ENCODE results near the gene ATP6V0B. TPM values are rescaled to one million over a fixed set of nuclear protein-coding genes. Genes with fewer than 3 reads are reported as not detected.
A peak's percentile ranks its signal among the peaks of the same experiment; 100 is the strongest.

The ATP6V0B gene
- total and polyA plus RNA-seq, 9 of the 15 experiments (the other 6 are each of a cell fraction or from before 2014, with no cell fraction given) = 137 to 328 (median 220) TPM

- no peak for TF ChIP-seq ZNF76 (CRISPR knock-in tag; IDR thresholded peaks at IDR 0.05; ENCODE audit: borderline replicate concordance)
- TF ChIP-seq ADNP (tag; IDR thresholded peaks at IDR 0.05) = no peak
- TF ChIP-seq E2F5 (CRISPR knock-in tag; IDR thresholded peaks at IDR 0.05) = 0 out of 2 replicates have a peak, but pooled peaks have one; percentile 52
- no peak for TF ChIP-seq GTF3C2 (IDR thresholded peaks at IDR 0.05; ENCODE audit: borderline replicate concordance, extremely low read depth, insufficient read length)
- no peak for TF ChIP-seq CCNT2 (IDR thresholded peaks at IDR 0.05; ENCODE audit: borderline replicate concordance, extremely low read depth, insufficient read length, low read depth, low read length)
- TF ChIP-seq POLR2AphosphoS2 (IDR thresholded peaks at IDR 0.05; ENCODE audit: low read length) = no peak
- no peak for TF ChIP-seq NCOA4 (IDR thresholded peaks at IDR 0.05; ENCODE audit: partially characterized antibody)
- no peak for TF ChIP-seq ZNF253 (CRISPR knock-in tag; conservative IDR thresholded peaks at IDR 0.05)
- no peak for TF ChIP-seq ZNF347 (CRISPR knock-in tag; IDR thresholded peaks at IDR 0.05; ENCODE audit: low read depth)
- no peak for TF ChIP-seq HES1 (IDR thresholded peaks at IDR 0.05; ENCODE audit: low read depth)
- no peak for TF ChIP-seq SRSF1 (IDR thresholded peaks at IDR 0.05; ENCODE audit: low read depth, low read length)
- TF ChIP-seq GTF2B (IDR thresholded peaks at IDR 0.05; ENCODE audit: extremely low read depth, insufficient read length) = no peak
- peak; percentile 60 for TF ChIP-seq TFAP4 (CRISPR knock-in tag; IDR thresholded peaks at IDR 0.05; ENCODE audit: borderline replicate concordance)
- no peak for TF ChIP-seq NR2F6 (CRISPR knock-in tag; IDR thresholded peaks at IDR 0.05)
- TF ChIP-seq TCFL5 (CRISPR knock-in tag; conservative IDR thresholded peaks at IDR 0.05) = no peak
- TF ChIP-seq CEBPZ (IDR thresholded peaks at IDR 0.05; ENCODE audit: borderline replicate concordance, low read depth, low read length) = peak; percentile 67; the same call in 1 of the 2 replicates
- no peak for TF ChIP-seq ILF3 (IDR thresholded peaks at IDR 0.05; ENCODE audit: borderline replicate concordance)
These were observed 4.9 kb upstream of the ATP6V0B start, which contains the start of gene DPH2 (continued) for GRCh38 chr1:43969746-43970466.

Measured in K562 (cell line).